Gastrocnemius medialis (tissue), 4 donors: ENCODE measurements around the gene SRP72.

ENCODE experiments used
- POLR2A ChIP-seq, 2 donors: fragments of 450-650 bp; IDR thresholded peaks; one replicate each; pipeline ENCODE4 v1.6.1; 2017; ENCODE audit warnings: antibody characterized with exemption in 2 of 2, mild to moderate bottlenecking in 2 of 2, moderate library complexity in 2 of 2
- TF ChIP-seq, protein P1 (sequence below), 5 experiments: fragments of 450-650 bp in 3 of 5; fragments of 200-600 bp in 2 of 5; sonication (generic) in 2 of 5; IDR thresholded peaks in 4 of 5; conservative IDR thresholded peaks in 1 of 5; 1 replicate in 4 of 5; 2 replicates in 1 of 5; pipeline ENCODE4 v1.5.1; 2016 to 2019; ENCODE audit warnings: antibody characterized with exemption in 5 of 5, mild to moderate bottlenecking in 3 of 5, moderate library complexity in 3 of 5

DNA sequence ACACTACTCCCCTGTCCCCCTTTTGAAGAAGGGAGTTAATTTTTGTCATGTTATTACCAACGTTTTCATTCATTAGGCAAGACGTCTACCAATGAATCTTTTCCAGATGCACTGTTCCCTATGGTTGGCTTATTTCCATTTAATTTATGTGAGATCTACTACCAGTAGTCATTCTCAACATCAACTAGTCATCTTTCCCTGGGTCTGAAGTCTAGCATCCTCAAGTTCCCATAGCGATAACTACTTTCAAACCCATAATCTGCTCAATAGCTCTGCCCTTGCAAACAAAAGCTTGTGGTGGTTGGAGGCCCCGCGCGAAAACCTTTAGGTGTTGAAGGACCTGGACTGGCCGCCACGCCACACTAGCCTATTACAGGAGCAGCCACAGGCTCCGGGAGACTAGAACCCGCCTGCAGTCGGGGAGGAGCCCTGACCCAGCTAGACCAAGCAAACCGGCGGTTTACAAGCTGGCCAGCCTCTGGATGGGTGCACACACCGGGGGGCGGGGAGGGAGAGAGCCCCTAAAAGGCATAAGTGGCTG is 32.7 kb upstream of the SRP72 start:
- TF ChIP-seq, protein P1, sequence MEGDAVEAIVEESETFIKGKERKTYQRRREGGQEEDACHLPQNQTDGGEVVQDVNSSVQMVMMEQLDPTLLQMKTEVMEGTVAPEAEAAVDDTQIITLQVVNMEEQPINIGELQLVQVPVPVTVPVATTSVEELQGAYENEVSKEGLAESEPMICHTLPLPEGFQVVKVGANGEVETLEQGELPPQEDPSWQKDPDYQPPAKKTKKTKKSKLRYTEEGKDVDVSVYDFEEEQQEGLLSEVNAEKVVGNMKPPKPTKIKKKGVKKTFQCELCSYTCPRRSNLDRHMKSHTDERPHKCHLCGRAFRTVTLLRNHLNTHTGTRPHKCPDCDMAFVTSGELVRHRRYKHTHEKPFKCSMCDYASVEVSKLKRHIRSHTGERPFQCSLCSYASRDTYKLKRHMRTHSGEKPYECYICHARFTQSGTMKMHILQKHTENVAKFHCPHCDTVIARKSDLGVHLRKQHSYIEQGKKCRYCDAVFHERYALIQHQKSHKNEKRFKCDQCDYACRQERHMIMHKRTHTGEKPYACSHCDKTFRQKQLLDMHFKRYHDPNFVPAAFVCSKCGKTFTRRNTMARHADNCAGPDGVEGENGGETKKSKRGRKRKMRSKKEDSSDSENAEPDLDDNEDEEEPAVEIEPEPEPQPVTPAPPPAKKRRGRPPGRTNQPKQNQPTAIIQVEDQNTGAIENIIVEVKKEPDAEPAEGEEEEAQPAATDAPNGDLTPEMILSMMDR (IDR thresholded peaks at IDR 0.05 in 4 of 5, conservative IDR thresholded peaks at IDR 0.05 in 1 of 5), result no peak
- TF ChIP-seq POLR2A (IDR thresholded peaks at IDR 0.05), result no peak
